AG09319 (cell line): Measurements from ENCODE around the gene NR2F2.

ENCODE experiments used
- DNase-seq: peaks from one replicate; pipeline ENCODE4 v3.0.0-alpha.2; 2010; ENCODE audit warnings: low read depth; ENCODE audit errors: extremely low read depth
- CTCF ChIP-seq: IDR thresholded peaks from 2 replicates; pipeline ENCODE4 v1.5.1; 2011; ENCODE audit warnings: low read depth, mild to moderate bottlenecking, inconsistent platforms, low read length, moderate library complexity

The NR2F2 gene

GRCh38 chr15:96341513-96342405, 11.3 kb downstream of the NR2F2 start:
- no peak for DNase-seq
- TF ChIP-seq CTCF, result no peak

GRCh38 chr15:96342406-96343112, 12.1 kb downstream of the NR2F2 start:
- no peak for DNase-seq
- TF ChIP-seq CTCF, result no peak

- no peak for DNase-seq
- TF ChIP-seq CTCF, result no peak
Observed at GRCh38 chr15:96343113-96344059, 12.9 kb downstream of the NR2F2 start.

- DNase-seq, result no peak
- no peak for TF ChIP-seq CTCF
Observed at GRCh38 chr15:96344060-96344705, 13.7 kb downstream of the NR2F2 start.

GRCh38 chr15:96344706-96345559, 14.4 kb downstream of the NR2F2 start:
- no peak for TF ChIP-seq CTCF
- no peak for DNase-seq
